HCT116 (cell line): Measurements from ENCODE around the gene DUOXA1. TPM values are rescaled to one million over a fixed set of nuclear protein-coding genes. Genes with fewer than 3 reads are reported as not detected.

Source experiments
- ATAC-seq: fragments of 200-7000 bp; cut with Tn5 transposase; 2 replicates; pipeline ENCODE4 v1.9.1; 2020; ENCODE audit warnings: mild to moderate bottlenecking, moderate library complexity
- BruUV-seq: library from RNA; stranded (reverse); fragments of 400-500 nt; replicated peaks from 2 replicates; lab custom pipeline; 2021; lab: Mats Ljungman, UMichigan
- CTCF ChIA-PET: fragments of 300-600 bp; sonication (Branson Sonifier 250); formaldehyde crosslinking; loops from one replicate; lab custom pipeline; 2021; ENCODE audit warnings: antibody characterized with exemption; lab: Charles Lee
- POLR2A ChIA-PET: fragments of 300-600, 350-600 bp; sonication (Branson Sonifier 250); formaldehyde crosslinking; loops from one replicate; lab custom pipeline; 2021; ENCODE audit warnings: antibody characterized with exemption; lab: Charles Lee
- RAD21 ChIA-PET, 2 experiments: fragments of 300-600 bp; sonication (Branson Sonifier 250); formaldehyde crosslinking; loops; one replicate each; lab custom pipeline; 2023; ENCODE audit warnings: low total read pairs in 2 of 2; ENCODE audit not compliant: uncharacterized antibody in 2 of 2, unreplicated experiment in 2 of 2, low non-redundant PET in 1 of 2; lab: Charles Lee
- DNase-seq: peaks from one replicate; pipeline ENCODE4 v3.0.0-alpha.2; 2010; ENCODE audit warnings: low read depth, low spot score
- H2AFZ ChIP-seq: fragments of 200-600 bp; shearing (Covaris generic), sonication (generic); 2 replicates; pipeline ENCODE4 v1.6.1; 2017; ENCODE audit warnings: low read depth, mixed run types, mixed read lengths, antibody characterized with exemption, low read length; ENCODE audit not compliant: poor library complexity, severe bottlenecking
- H3K27ac ChIP-seq: 2 replicates; pipeline ENCODE4 v1.5.1; 2012; ENCODE audit warnings: low read depth, low read length
- H3K27me3 ChIP-seq: fragments of 200-600 bp; sonication (generic); 2 replicates; pipeline ENCODE4 v1.6.1; 2016; ENCODE audit warnings: mixed run types, low read length, mixed read lengths; ENCODE audit not compliant: insufficient read depth
- H3K36me3 ChIP-seq, 2 experiments: fragments of 200-500 bp in 1 of 2; fragments of 200-600 bp in 1 of 2; sonication (Bioruptor generic) in 1 of 2; sonication (generic) in 1 of 2; 2 replicates each; pipeline versions ENCODE4 v1.5.1 to v1.6.1; 2014 to 2016; ENCODE audit warnings: low read length in 2 of 2, inconsistent platforms in 1 of 2, mixed read lengths in 1 of 2, mixed run types in 1 of 2; ENCODE audit not compliant: insufficient read depth in 2 of 2, control insufficient read depth in 1 of 2
- H3K4me1 ChIP-seq, 2 experiments: fragments of 200-600 bp in 1 of 2; sonication (generic) in 1 of 2; 2 replicates each; pipeline versions ENCODE4 v1.5.1 to v1.6.1; 2012 to 2017; ENCODE audit warnings: low read length in 2 of 2, inconsistent platforms in 1 of 2, mild to moderate bottlenecking in 1 of 2, mixed read lengths in 1 of 2, mixed run types in 1 of 2, moderate library complexity in 1 of 2; ENCODE audit not compliant: insufficient read depth in 2 of 2, control insufficient read depth in 1 of 2
- H3K4me2 ChIP-seq: fragments of 200-600 bp; sonication (generic); 2 replicates; pipeline ENCODE4 v1.6.1; 2017; ENCODE audit warnings: mixed run types, low read length, mixed read lengths
- H3K4me3 ChIP-seq, 2 experiments: fragments of 200-600 bp in 1 of 2; sonication (generic) in 1 of 2; replicated peaks in 1 of 2; 2 replicates each; pipeline ENCODE4 v1.5.1; 2011 to 2016; ENCODE audit warnings: low read length in 2 of 2, control low read depth in 1 of 2, low read depth in 1 of 2, mild to moderate bottlenecking in 1 of 2, mixed read lengths in 1 of 2, mixed run types in 1 of 2
- H3K79me2 ChIP-seq: fragments of 200-600 bp; sonication (generic); 2 replicates; pipeline ENCODE4 v1.6.1; 2017; ENCODE audit warnings: mild to moderate bottlenecking, mixed run types, low read length, moderate library complexity, mixed read lengths; ENCODE audit not compliant: insufficient read depth
- H3K9ac ChIP-seq: fragments of 200-600 bp; sonication (generic); 2 replicates; pipeline ENCODE4 v1.6.1; 2016; ENCODE audit warnings: low read length, mixed read lengths
- H3K9me2 ChIP-seq: fragments of 200-600 bp; sonication (generic), shearing (Covaris generic); 2 replicates; pipeline ENCODE4 v1.6.1; 2017; ENCODE audit warnings: mixed run types, mild to moderate bottlenecking, moderate library complexity; ENCODE audit not compliant: insufficient read depth
- H3K9me3 ChIP-seq, 2 experiments: fragments of 200-500 bp in 1 of 2; fragments of 200-600 bp in 1 of 2; sonication (Bioruptor generic) in 1 of 2; sonication (generic) in 1 of 2; 2 replicates each; pipeline ENCODE4 v1.6.1; 2014 to 2017; ENCODE audit warnings: low read length in 2 of 2, mixed read lengths in 2 of 2, inconsistent platforms in 1 of 2, low read depth in 1 of 2, mild to moderate bottlenecking in 1 of 2, mixed run types in 1 of 2, moderate library complexity in 1 of 2; ENCODE audit not compliant: control insufficient read depth in 1 of 2, insufficient read depth in 1 of 2
- H4K20me1 ChIP-seq: fragments of 200-600 bp; sonication (generic), shearing (Covaris generic); 2 replicates; pipeline ENCODE4 v1.6.1; 2017; ENCODE audit warnings: mixed run types, mild to moderate bottlenecking, moderate library complexity; ENCODE audit not compliant: insufficient read depth
- CBX3 ChIP-seq: IDR thresholded peaks from 2 replicates; pipeline ENCODE4 v1.6.1; 2012; ENCODE audit warnings: low read depth
- FOSL1 ChIP-seq: IDR thresholded peaks from 2 replicates; pipeline ENCODE4 v1.6.1; 2012; ENCODE audit warnings: low read depth
- POLR2A ChIP-seq: IDR thresholded peaks from 2 replicates; pipeline ENCODE4 v1.7.0; 2011; ENCODE audit warnings: borderline replicate concordance; ENCODE audit not compliant: insufficient read depth, insufficient read length; ENCODE audit errors: extremely low read depth
- POLR2AphosphoS5 ChIP-seq: IDR thresholded peaks from 2 replicates; pipeline ENCODE4 v1.6.1; 2011; ENCODE audit warnings: mild to moderate bottlenecking, low read depth, low read length, moderate library complexity
- SIN3A ChIP-seq: IDR thresholded peaks from 2 replicates; pipeline ENCODE4 v1.6.1; 2012; ENCODE audit warnings: low read depth
- SP1 ChIP-seq: IDR thresholded peaks from 2 replicates; pipeline ENCODE4 v1.6.1; 2012; ENCODE audit warnings: low read depth
- SRF ChIP-seq: IDR thresholded peaks from 2 replicates; pipeline ENCODE4 v1.6.1; 2012; ENCODE audit warnings: low read depth
- ZBTB33 ChIP-seq: IDR thresholded peaks from 2 replicates; pipeline ENCODE4 v1.6.1; 2011; ENCODE audit warnings: mild to moderate bottlenecking, low read length, moderate library complexity; ENCODE audit not compliant: insufficient replicate concordance; ENCODE audit errors: extremely low read depth
- ZNF274 ChIP-seq: fragments of 200-500 bp; sonication (Bioruptor generic); IDR thresholded peaks from 2 replicates; pipeline ENCODE4 v1.6.1; 2014; ENCODE audit warnings: mild to moderate bottlenecking, low read depth, low read length, inconsistent platforms
- intact Hi-C: fragments of 100-400 bp; cut with micrococcal nuclease; formaldehyde crosslinking; loops from 2 replicates; pipeline ENCODE4 v1.10.0; 2022
- total RNA-seq: library from RNA; stranded (reverse); gene quantifications from one replicate; pipeline ENCODE4 v1.2.1, GENCODE V29; 2021; ENCODE audit not compliant: unreplicated experiment

The DUOXA1 gene
- total RNA-seq, 1 experiment from 2014 or later, result 2.3 TPM

GRCh38 chr15:45177285-45177684, 47.6 kb upstream of the DUOXA1 start (continued):
- no peak for TF ChIP-seq ZBTB33
- TF ChIP-seq CBX3, result no peak
- TF ChIP-seq ZNF274, result no peak
- no peak for TF ChIP-seq POLR2AphosphoS5

- H3K4me1 ChIP-seq, result peaks cover 3 to 8% of the 10 kb centered on the region in 2 experiments; a peak in 3 of 4 replicates
- no peak overlapping the region for H2AFZ ChIP-seq
- no peak overlapping the region for H3K27ac ChIP-seq
- ATAC-seq, result no peak
- no peaks in the 10 kb centered on the region for H3K9me3 ChIP-seq
- no peak for DNase-seq
- no peaks in the 10 kb centered on the region for H4K20me1 ChIP-seq
- intact Hi-C loops, result no loop called here
- no peaks in the 10 kb centered on the region for H3K27me3 ChIP-seq
- RAD21 ChIA-PET, result no interaction called here
- CTCF ChIA-PET, result interaction anchor here (0.7 kb wide), 1 partner anchor 12 kb away, joined by 3 read pairs; no protein-coding TSS in a partner anchor
- H3K9me2 ChIP-seq, result no peaks in the 10 kb centered on the region
- no TSS peak for BruUV-seq
- no peak overlapping the region for H3K4me3 ChIP-seq
- no peaks in the 10 kb centered on the region for H3K79me2 ChIP-seq
- POLR2A ChIA-PET, result no interaction called here
- H3K9ac ChIP-seq, result no peak overlapping the region
- no peak overlapping the region for H3K4me2 ChIP-seq
- TF ChIP-seq FOSL1 (no peak), SP1 (no peak), POLR2AphosphoS5 (no peak), SRF (no peak), SIN3A (no peak), POLR2A (no peak)
- H3K36me3 ChIP-seq, result no peaks in the 10 kb centered on the region
Measured at GRCh38 chr15:45174577-45174976, 44.9 kb upstream of the DUOXA1 start.
